NCI-H774 (cell line): ENCODE measurements around the gene TLK1.
"Not testable (repeated sequence)": the region's sequence is repeated elsewhere in the genome, so short reads cannot be mapped to it uniquely, and the experiment has no call there.

Source experiments
- DNase-seq: peaks from one replicate; lab custom pipeline; 2025; lab: John Stamatoyannopoulos, UW

Gene TLK1

GRCh38 chr2:171084128-171084527 is 76.6 kb downstream of the TLK1 start:
- DNase-seq = no peak

GRCh38 chr2:171083451-171083850 is 77.2 kb downstream of the TLK1 start:
- peak; percentile 24 for DNase-seq

- no peak for DNase-seq
These were observed 79.0 kb downstream of the TLK1 start for GRCh38 chr2:171081649-171082111.

GRCh38 chr2:171080607-171081006 is 80.1 kb downstream of the TLK1 start:
- no peak for DNase-seq

GRCh38 chr2:171076422-171076821 is 84.3 kb downstream of the TLK1 start:
- not testable (repeated sequence) for DNase-seq

GRCh38 chr2:171072164-171072563 is 88.5 kb downstream of the TLK1 start:
- no peak for DNase-seq

- DNase-seq = no peak
These were observed 91.3 kb downstream of the TLK1 start for GRCh38 chr2:171069286-171069956.

- DNase-seq = no peak
These were observed 94.6 kb downstream of the TLK1 start for GRCh38 chr2:171066110-171066509.

GRCh38 chr2:171057575-171057974 is 103.1 kb downstream of the TLK1 start:
- DNase-seq = no peak

GRCh38 chr2:171056307-171056706 is 104.4 kb downstream of the TLK1 start:
- no peak for DNase-seq

- no peak for DNase-seq
These were observed 111.0 kb downstream of the TLK1 start for GRCh38 chr2:171049691-171050090.

GRCh38 chr2:171046048-171046560 is 114.6 kb downstream of the TLK1 start:
- no peak for DNase-seq

GRCh38 chr2:171044416-171044815 is 116.3 kb downstream of the TLK1 start:
- DNase-seq = no peak

GRCh38 chr2:171042253-171042969 is 118.3 kb downstream of the TLK1 start:
- DNase-seq = no peak

GRCh38 chr2:171036532-171036931 is 124.2 kb downstream of the TLK1 start:
- no peak for DNase-seq

- no peak for DNase-seq
These were observed 126.4 kb downstream of the TLK1 start for GRCh38 chr2:171034315-171034714.

GRCh38 chr2:171025214-171025613 is 135.5 kb downstream of the TLK1 start:
- DNase-seq = no peak

GRCh38 chr2:171018522-171018921 is 142.2 kb downstream of the TLK1 start:
- DNase-seq = no peak

GRCh38 chr2:171016125-171016524 is 144.6 kb downstream of the TLK1 start:
- no peak for DNase-seq

GRCh38 chr2:171013851-171014250 is 146.8 kb downstream of the TLK1 start:
- no peak for DNase-seq

- no peak for DNase-seq
These were observed 151.3 kb downstream of the TLK1 start for GRCh38 chr2:171009386-171009785.

- no peak for DNase-seq
These were observed 152.0 kb downstream of the TLK1 start for GRCh38 chr2:171008550-171009205.

- no peak for DNase-seq
These were observed 155.9 kb downstream of the TLK1 start for GRCh38 chr2:171004833-171005232.
